ENCODE results near the gene FANCE.
"Not testable (repeated sequence)": the region's sequence is repeated elsewhere in the genome, so short reads cannot be mapped to it uniquely, and the experiment has no call there.

FANCE gene

GRCh38 chr6:35500782-35501181, 48.6 kb downstream of the FANCE start:
- no peak for DNase-seq

DNA sequence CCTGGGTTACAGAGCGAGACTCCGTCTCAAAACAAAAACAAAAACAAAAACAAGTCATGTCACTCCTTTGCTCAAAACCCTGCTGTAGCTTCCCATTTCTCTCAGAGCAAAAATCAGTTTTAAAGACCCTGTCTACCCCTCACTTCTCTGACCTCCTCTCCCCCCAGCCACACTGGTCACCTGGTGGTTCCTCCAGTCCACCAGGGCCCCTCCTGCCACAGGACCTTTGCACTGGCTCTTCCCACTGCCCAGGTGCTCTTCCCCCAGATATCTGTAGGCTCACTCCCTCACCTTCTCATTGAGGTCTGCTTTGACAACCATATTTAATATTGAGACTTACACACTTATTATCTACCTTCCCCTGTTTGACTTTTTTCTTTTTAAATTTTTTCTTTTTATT, 49.6 kb downstream of the FANCE start:
- DNase-seq, result no peak

DNA sequence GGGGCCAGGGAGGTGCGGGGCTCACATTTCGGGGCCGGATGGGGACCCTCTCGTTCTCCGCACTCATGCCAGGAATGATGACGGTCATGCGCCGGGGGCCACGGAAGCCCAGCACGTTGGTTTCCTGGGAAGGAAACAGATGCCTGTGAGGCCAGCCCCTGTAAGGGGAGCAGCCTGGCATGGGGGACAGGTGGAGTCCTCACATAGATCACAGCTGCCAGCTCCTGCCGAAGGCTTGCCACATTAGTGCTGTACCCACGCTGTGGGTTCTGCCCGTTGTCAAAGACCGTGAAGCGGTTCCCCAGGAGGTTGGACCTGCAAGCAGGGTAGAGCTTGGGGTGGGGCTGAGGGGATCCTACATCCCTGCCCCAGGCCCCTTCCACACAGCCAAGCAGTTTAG, 51.4 kb downstream of the FANCE start:
- DNase-seq, result no peak

GRCh38 chr6:35505999-35506412, 53.9 kb downstream of the FANCE start:
- no peak for DNase-seq

DNA sequence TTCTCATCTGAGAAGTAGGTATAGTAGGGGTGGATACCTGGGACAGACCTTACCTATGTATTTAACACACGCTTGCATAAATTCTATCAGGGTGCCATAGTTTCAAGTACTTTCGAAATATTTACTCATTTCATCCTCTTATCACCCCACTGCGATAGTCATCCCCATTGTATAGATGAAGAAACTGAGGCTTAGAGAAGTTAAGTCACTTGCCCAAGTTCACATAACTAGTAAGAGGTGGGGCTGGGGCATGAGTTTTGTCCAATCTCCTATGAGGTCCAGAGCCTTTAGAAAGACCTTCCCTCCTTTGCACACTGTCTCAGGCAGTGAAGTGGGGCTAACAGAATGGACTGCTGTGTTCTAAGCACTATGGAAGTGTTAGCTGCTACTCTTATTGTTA, 54.4 kb downstream of the FANCE start:
- DNase-seq, result no peak

- DNase-seq, result no peak
Measured at GRCh38 chr6:35507221-35507620, 55.1 kb downstream of the FANCE start.

DNA sequence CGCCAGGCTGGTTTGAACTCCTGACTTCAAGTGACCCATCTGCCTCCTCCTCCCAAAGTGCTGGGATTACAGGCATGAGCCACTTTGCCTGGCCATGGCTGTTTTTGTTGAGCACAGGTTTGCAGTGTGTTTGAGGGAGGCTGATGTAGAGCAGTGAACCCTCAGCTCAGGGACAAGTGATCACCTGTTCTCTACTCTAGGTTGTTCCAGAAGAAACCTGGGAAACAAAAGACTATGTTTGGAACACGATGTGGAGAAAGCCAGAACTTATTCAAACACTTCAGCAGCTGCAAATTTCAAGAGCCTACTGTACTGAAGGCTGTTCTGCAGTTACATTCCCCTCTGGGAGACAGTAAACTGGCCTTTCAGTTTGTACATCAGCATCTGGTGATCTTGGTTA, 55.9 kb downstream of the FANCE start:
- no peak for DNase-seq

- no peak for DNase-seq
Measured at GRCh38 chr6:35508542-35508941, 56.4 kb downstream of the FANCE start.

DNA sequence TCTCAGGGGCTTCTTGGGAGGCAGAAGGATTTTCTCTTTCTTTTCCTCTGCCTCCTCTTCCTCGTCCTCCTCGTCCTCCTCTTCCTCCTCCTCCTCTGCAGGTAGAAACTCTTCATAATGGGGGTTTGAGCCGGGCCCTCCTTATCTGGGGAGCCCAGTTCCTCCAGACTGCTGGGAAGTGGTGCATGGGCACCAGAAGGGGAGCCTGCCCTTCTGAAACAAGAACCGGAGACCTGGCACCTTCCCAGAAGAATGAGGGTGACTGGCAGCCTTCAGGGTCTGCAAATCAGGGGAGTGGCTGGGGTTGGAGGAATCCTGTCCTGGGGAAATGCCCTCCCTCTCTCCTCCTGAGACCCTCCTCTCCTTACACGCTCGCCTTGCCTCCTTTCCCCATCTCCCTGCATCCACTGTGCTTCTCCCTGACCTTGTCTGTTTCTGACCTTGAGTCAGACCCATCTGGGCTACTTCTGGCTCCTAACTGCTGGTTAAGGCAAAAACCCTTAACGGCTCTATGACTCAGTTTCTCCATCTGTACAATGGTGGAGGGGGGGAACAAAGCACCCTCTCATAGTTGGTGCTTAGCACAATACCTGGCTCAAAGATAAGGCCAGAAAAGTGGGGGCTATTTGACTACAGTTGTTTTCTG, 58.9 kb downstream of the FANCE start:
- DNase-seq, result no peak

- DNase-seq, result no peak
Measured at GRCh38 chr6:35511562-35511941, 59.4 kb downstream of the FANCE start.

DNA sequence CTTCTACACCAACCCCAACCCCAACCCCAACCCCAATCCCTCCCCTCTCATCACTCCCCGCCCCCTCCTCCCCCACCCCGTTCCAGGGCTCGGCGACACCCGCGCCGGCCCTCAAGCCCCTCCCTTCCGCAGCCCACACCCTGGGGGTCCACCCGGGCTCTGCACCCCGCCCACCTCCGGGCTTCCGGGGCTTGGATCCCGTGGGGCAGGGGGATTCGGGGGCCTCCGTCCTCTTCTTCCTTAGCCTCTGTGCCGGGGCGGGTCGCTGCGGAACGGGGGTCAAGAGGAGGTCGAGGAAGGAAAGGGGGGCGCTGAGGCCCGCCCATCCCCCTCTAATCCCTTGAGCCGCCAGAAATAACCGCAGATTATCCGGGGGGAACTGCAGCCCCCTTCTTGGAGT, 59.9 kb downstream of the FANCE start:
- DNase-seq, result no peak

GRCh38 chr6:35512740-35513139, 60.6 kb downstream of the FANCE start, which contains the start of gene TULP1:
Gene TULP1 (minus strand): TSS chr6:35512896. CDS start chr6:35512858, 38 bp downstream.
- no peak for DNase-seq

- DNase-seq, result no peak
Measured at GRCh38 chr6:35514587-35514986, 62.4 kb downstream of the FANCE start.

GRCh38 chr6:35515939-35516338, 63.8 kb downstream of the FANCE start:
- DNase-seq, result not testable (repeated sequence)
